ENCODE measurements around the gene GIMAP2.
"Not testable (repeated sequence)": the region's sequence is repeated elsewhere in the genome, so short reads cannot be mapped to it uniquely, and the experiment has no call there.

The GIMAP2 gene

GRCh38 chr7:150685219-150686029 is at the start of gene GIMAP2:
Gene GIMAP2, plus strand, starts transcription at chr7:150685706. Its CDS starts 1,354 bp downstream, at chr7:150687060.
- no peak for DNase-seq (ENCODE audit: low read depth)

- no peak for DNase-seq (ENCODE audit: low read depth)
These were observed 43.7 kb upstream of the GIMAP2 start for GRCh38 chr7:150641854-150642253.

- no peak for DNase-seq (ENCODE audit: low read depth)
These were observed 42.6 kb upstream of the GIMAP2 start for GRCh38 chr7:150642926-150643325.

GRCh38 chr7:150645259-150646020 is 40.1 kb upstream of the GIMAP2 start:
- DNase-seq (ENCODE audit: low read depth), result no peak

GRCh38 chr7:150648353-150649079 is 37.0 kb upstream of the GIMAP2 start:
- DNase-seq (ENCODE audit: low read depth), result no peak

- no peak for DNase-seq (ENCODE audit: low read depth)
These were observed 36.5 kb upstream of the GIMAP2 start for GRCh38 chr7:150649080-150649385.

- no peak for DNase-seq (ENCODE audit: low read depth)
These were observed 30.8 kb upstream of the GIMAP2 start for GRCh38 chr7:150654692-150655091.

- DNase-seq (ENCODE audit: low read depth), result no peak
These were observed 29.5 kb upstream of the GIMAP2 start for GRCh38 chr7:150656047-150656446.

GRCh38 chr7:150657526-150657925 is 28.0 kb upstream of the GIMAP2 start:
- no peak for DNase-seq (ENCODE audit: low read depth)

- DNase-seq (ENCODE audit: low read depth), result no peak
These were observed 24.4 kb upstream of the GIMAP2 start for GRCh38 chr7:150660939-150661613.

GRCh38 chr7:150662821-150663220 is 22.7 kb upstream of the GIMAP2 start:
- not testable (repeated sequence) for DNase-seq (ENCODE audit: low read depth)

- DNase-seq (ENCODE audit: low read depth), result no peak
These were observed 21.6 kb upstream of the GIMAP2 start for GRCh38 chr7:150663802-150664494.

GRCh38 chr7:150665089-150665748 is 20.3 kb upstream of the GIMAP2 start:
- no peak for DNase-seq (ENCODE audit: low read depth)

- DNase-seq (ENCODE audit: low read depth), result no peak
These were observed 19.6 kb upstream of the GIMAP2 start for GRCh38 chr7:150665896-150666295.

- no peak for DNase-seq (ENCODE audit: low read depth)
These were observed 19.1 kb upstream of the GIMAP2 start for GRCh38 chr7:150666412-150666811.

GRCh38 chr7:150668472-150668911 is 17.0 kb upstream of the GIMAP2 start:
- DNase-seq (ENCODE audit: low read depth), result peak; percentile 53

GRCh38 chr7:150668977-150669376 is 16.5 kb upstream of the GIMAP2 start:
- no peak for DNase-seq (ENCODE audit: low read depth)

GRCh38 chr7:150671798-150672585 is 13.5 kb upstream of the GIMAP2 start:
- DNase-seq (ENCODE audit: low read depth), result not testable (repeated sequence)

- DNase-seq (ENCODE audit: low read depth), result no peak
These were observed 9.8 kb upstream of the GIMAP2 start for GRCh38 chr7:150675714-150676113.

GRCh38 chr7:150676276-150676675 is 9.2 kb upstream of the GIMAP2 start:
- DNase-seq (ENCODE audit: low read depth), result not testable (repeated sequence)

Measured in activated gamma-delta T cell treated with anti-CD3 and anti-CD28 coated beads, Interleukin-2, amount 50 U/mL, for 16 hours (primary cell).